IPS DF 6.9 (cell line): ENCODE data around the gene FES.

Experiments
- DNase-seq: peaks from one replicate; pipeline ENCODE4 v3.0.0-alpha.2; 2013; ENCODE audit warnings: low read depth, low spot score
- H3K27ac ChIP-seq: one replicate; pipeline ENCODE4 v1.5.1; 2013; ENCODE audit warnings: low read length, control low read depth
- H3K27me3 ChIP-seq: 2 replicates; pipeline ENCODE4 v1.6.1; 2013; ENCODE audit warnings: mild to moderate bottlenecking, low read length; ENCODE audit not compliant: control insufficient read depth, insufficient read depth
- H3K36me3 ChIP-seq: 2 replicates; pipeline ENCODE4 v1.6.1; 2013; ENCODE audit warnings: low read length; ENCODE audit not compliant: control insufficient read depth, insufficient read depth
- H3K4me1 ChIP-seq: 2 replicates; pipeline ENCODE4 v1.6.1; 2013; ENCODE audit warnings: low read length; ENCODE audit not compliant: control insufficient read depth, insufficient read depth
- H3K4me3 ChIP-seq: 2 replicates; pipeline ENCODE4 v1.5.1; 2013; ENCODE audit warnings: mild to moderate bottlenecking, low read length
- H3K9me3 ChIP-seq: 2 replicates; pipeline ENCODE4 v1.6.1; 2013; ENCODE audit warnings: low read length, inconsistent platforms; ENCODE audit not compliant: control insufficient read depth, insufficient read depth
- WGBS: extraction: QIAGEN DNeasy Blood & Tissue Kit; methylation state at CpG from one replicate; pipeline ENCODE4 v1.1.7; 2013; ENCODE audit warnings: mixed read lengths, missing lambda C conversion rate; ENCODE audit not compliant: insufficient read length, insufficient coverage; 5-methylcytosine and 5-hydroxymethylcytosine counted together

FES gene

GRCh38 chr15:90862487-90862886 is 21.8 kb upstream of the FES start:
- Histone ChIP-seq H3K9me3 (no peaks in the 10 kb centered on the region), H3K27me3 (no peaks in the 10 kb centered on the region), H3K4me3 (no peak overlapping the region), H3K4me1 (peaks cover 3% of the 10 kb centered on the region; the same call in 1 of the 2 replicates), H3K36me3 (no peaks in the 10 kb centered on the region), H3K27ac (no peak overlapping the region)
- DNase-seq = no peak
- no CpG with 5 or more reads among the region's 6 CpGs for WGBS

GRCh38 chr15:90862964-90863778 is 21.1 kb upstream of the FES start:
- Histone ChIP-seq H3K4me3 (no peak overlapping the region), H3K27me3 (no peaks in the 10 kb centered on the region), H3K36me3 (no peaks in the 10 kb centered on the region), H3K9me3 (no peaks in the 10 kb centered on the region), H3K27ac (no peak overlapping the region), H3K4me1 (peaks cover 3% of the 10 kb centered on the region; the same call in 1 of the 2 replicates)
- no CpG with 5 or more reads among the region's 5 CpGs for WGBS
- no peak for DNase-seq

DNA sequence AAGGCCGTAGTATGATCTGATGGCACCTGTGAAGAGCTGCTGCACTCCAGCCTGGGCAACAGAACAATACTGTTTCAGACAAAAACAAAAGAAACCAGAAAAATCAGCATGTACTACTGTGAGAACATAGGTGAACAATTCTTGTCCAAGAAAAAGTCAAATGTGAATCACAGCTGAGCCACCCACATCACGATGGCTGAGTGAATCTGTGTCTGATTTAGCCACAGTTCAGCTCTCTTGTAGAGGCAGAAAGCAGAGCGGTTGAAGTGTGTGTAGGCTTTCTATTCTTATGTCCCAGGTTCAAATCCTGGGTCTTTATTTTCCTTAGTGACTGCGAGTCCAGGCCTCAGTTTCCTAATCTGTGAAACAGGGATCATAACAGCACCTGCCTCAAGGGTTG is 20.3 kb upstream of the FES start:
- no peaks in the 10 kb centered on the region for H3K27me3 ChIP-seq
- WGBS = no CpG with 5 or more reads among the region's 4 CpGs
- no peaks in the 10 kb centered on the region for H3K36me3 ChIP-seq
- H3K4me3 ChIP-seq = no peak overlapping the region
- no peak for DNase-seq
- H3K4me1 ChIP-seq = peaks cover 3% of the 10 kb centered on the region; the same call in 1 of the 2 replicates
- no peaks in the 10 kb centered on the region for H3K9me3 ChIP-seq
- H3K27ac ChIP-seq = no peak overlapping the region

- no peak overlapping the region for H3K4me3 ChIP-seq
- no peaks in the 10 kb centered on the region for H3K36me3 ChIP-seq
- DNase-seq = no peak
- WGBS = no CpG with 5 or more reads among the region's 10 CpGs
- no peaks in the 10 kb centered on the region for H3K9me3 ChIP-seq
- no peak overlapping the region for H3K27ac ChIP-seq
- H3K27me3 ChIP-seq = no peaks in the 10 kb centered on the region
- peaks cover 3% of the 10 kb centered on the region; the same call in 1 of the 2 replicates for H3K4me1 ChIP-seq
These were observed 19.8 kb upstream of the FES start for GRCh38 chr15:90864507-90864906.

DNA sequence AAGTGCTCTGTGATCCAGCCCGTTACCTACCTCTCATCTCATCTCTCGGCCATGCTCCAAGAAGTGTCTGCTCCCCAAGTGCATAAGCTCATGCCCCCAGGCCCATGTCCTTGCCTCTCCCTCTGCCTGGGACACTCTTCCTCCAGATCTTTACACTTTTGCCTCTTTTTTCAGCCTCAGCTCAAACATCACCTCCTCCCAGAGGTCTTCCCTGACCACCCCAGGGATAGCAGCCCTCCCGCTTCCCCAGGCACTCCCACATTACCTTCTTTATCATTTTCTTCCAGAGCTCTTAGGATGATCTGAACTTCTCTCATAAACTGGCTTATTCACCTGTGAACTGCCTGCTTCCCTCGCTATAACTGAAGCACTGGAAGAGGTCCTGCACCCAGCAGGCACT is 18.6 kb upstream of the FES start:
- peaks cover 6% of the 10 kb centered on the region for H3K4me1 ChIP-seq
- WGBS = no CpG with 5 or more reads among the region's 4 CpGs
- H3K4me3 ChIP-seq = no peak overlapping the region
- no peaks in the 10 kb centered on the region for H3K36me3 ChIP-seq
- no peak for DNase-seq
- H3K27ac ChIP-seq = no peak overlapping the region
- no peaks in the 10 kb centered on the region for H3K27me3 ChIP-seq
- H3K9me3 ChIP-seq = no peaks in the 10 kb centered on the region

DNA sequence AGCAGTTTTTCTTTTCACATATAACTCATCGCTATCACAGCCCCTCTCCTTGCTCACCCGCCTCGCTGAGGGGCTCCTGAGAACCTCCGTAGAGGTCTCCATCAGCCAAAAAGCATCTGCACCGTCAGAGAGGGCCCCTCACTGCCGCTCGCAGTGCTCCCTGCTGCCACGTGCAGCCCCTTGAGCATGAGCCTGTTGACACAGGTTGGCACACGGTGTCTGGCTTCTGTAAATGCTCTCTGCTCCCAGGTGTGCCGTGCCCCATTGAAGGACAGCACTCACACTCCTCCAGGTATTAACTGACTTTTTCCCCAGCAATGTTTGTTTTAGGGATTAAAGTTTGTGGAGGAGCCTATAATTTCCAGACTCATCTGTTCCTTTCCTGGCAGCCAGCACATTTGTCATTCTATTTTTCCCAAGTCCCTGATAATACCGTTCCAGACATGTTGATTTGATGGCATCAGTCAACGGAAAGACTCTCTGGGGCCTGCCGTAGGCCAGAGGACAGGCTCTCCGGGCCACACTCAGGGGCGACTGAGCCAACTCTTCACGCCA is 18.1 kb upstream of the FES start:
- peaks cover 6% of the 10 kb centered on the region for H3K4me1 ChIP-seq
- no peak overlapping the region for H3K27ac ChIP-seq
- no peaks in the 10 kb centered on the region for H3K36me3 ChIP-seq
- no peak for DNase-seq
- H3K9me3 ChIP-seq = no peaks in the 10 kb centered on the region
- no peak overlapping the region for H3K4me3 ChIP-seq
- H3K27me3 ChIP-seq = no peaks in the 10 kb centered on the region
- no CpG with 5 or more reads among the region's 16 CpGs for WGBS

DNA sequence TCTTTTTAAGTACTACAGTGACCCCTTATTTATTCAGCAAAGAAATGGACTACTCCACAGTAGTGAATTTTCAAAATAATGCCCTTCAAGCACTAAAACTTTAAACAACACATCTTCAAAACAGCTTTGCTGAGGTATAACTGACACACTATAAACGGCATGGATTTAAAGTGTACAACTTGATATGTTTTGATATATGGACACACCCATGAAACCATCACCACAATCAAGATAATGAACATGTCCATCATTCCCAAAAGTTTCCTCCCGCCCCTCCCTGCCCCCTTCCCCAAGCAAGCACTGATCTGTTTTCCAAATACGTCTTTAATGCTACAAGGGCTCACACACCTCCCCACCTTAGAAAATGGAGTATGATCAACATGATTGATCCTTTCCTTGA is 17.5 kb upstream of the FES start:
- no CpG with 5 or more reads among the region's 3 CpGs for WGBS
- no peaks in the 10 kb centered on the region for H3K36me3 ChIP-seq
- H3K4me3 ChIP-seq = no peak overlapping the region
- no peaks in the 10 kb centered on the region for H3K9me3 ChIP-seq
- H3K4me1 ChIP-seq = peaks cover 6% of the 10 kb centered on the region
- DNase-seq = no peak
- no peaks in the 10 kb centered on the region for H3K27me3 ChIP-seq
- H3K27ac ChIP-seq = no peak overlapping the region

- H3K27me3 ChIP-seq = no peaks in the 10 kb centered on the region
These were observed 16.0 kb upstream of the FES start, which contains the start of gene FURIN for GRCh38 chr15:90868261-90868689. Gene FURIN (plus strand): TSS chr15:90868588. CDS start chr15:90875741, 7,153 bp downstream.

GRCh38 chr15:90869140-90869541 is 15.2 kb upstream of the FES start:
- Histone ChIP-seq H3K27me3 (no peaks in the 10 kb centered on the region), H3K4me3 (no peak overlapping the region), H3K27ac (no peak overlapping the region), H3K4me1 (peaks cover 10% of the 10 kb centered on the region), H3K36me3 (no peaks in the 10 kb centered on the region), H3K9me3 (no peaks in the 10 kb centered on the region)
- DNase-seq = no peak

More at GRCh38 chr15:90868261-90868689, 16.0 kb upstream of the FES start, which contains the start of gene FURIN:
- no peak within 1 kb of the TSS for H3K4me3 ChIP-seq
- H3K9me3 ChIP-seq = no peaks in the 10 kb centered on the region
- peaks cover 6% of the 10 kb centered on the region for H3K4me1 ChIP-seq
- no peak for DNase-seq
- H3K27ac ChIP-seq = no peak within 1 kb of the TSS
- no CpG with 5 or more reads among the region's 6 CpGs for WGBS
- no peaks in the 10 kb centered on the region for H3K36me3 ChIP-seq

DNA sequence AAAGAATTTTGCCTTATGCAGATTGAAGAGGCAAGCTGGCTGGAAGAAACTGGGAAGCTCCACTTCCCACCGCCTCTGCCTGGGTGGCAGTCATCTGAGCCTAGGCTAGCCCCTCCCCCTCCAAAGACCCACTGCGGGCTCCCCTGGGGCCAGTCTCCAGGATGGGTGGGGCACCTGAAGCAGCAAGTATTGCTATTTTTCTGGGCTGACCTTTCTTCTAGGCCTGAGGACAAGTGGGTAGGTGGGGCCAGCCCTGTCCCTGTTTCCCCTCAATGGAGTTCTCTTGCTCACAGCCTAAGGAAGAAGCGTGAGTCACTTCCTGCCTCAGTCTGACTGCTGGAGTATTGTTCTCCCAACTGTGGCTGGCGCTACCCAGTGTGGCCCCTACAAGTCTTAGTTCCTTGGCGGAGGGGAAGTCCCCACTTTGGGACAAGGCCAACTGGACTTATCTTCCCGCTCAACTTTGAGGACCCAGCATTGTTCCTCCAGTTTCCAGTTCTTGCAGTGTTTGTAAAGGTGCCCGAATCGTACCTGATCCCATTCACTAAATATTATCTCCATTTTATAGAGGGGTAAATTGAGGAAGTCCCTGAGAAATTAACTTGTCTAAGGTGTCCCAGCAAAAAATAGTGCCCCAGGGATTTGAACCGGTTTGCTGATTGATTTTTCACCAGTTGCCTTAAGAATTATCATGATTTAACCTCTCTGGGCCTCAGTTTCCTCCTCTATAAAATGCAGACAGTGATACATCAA is 14.5 kb upstream of the FES start:
- no CpG with 5 or more reads among the region's 9 CpGs for WGBS
- Histone ChIP-seq H3K4me3 (no peak overlapping the region), H3K9me3 (no peaks in the 10 kb centered on the region), H3K36me3 (no peaks in the 10 kb centered on the region), H3K4me1 (peaks cover 11% of the 10 kb centered on the region), H3K27me3 (no peaks in the 10 kb centered on the region), H3K27ac (no peak overlapping the region)
- DNase-seq = no peak
